GM12872 (cell line): ENCODE measurements around the gene PRKRA.

Experiments used
- TF ChIP-seq, protein P1 (sequence below): IDR thresholded peaks from 3 replicates; pipeline ENCODE4 v1.5.1; 2011; ENCODE audit warnings: low read depth, mild to moderate bottlenecking, low read length, moderate library complexity; ENCODE audit not compliant: insufficient read depth

The PRKRA gene

DNA sequence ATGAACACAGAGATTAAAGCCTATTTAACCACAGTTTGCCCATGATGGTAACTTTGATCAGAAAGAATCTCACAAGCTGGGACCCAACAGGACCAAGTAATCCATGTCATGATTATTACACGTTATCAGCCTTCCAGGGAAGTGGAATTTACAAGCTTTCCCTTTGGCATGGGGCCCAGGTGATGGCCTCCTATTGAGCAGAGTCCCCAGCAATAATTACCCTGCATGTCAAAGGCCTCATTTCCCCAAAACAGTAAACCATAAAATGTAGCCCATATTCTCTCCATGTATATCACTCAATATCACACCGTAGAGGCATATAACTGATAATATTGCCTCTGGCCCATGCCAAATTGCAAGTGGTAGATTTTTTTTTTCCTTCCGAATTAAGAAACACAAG is 38.9 kb downstream of the PRKRA start:
- TF ChIP-seq, protein P1, sequence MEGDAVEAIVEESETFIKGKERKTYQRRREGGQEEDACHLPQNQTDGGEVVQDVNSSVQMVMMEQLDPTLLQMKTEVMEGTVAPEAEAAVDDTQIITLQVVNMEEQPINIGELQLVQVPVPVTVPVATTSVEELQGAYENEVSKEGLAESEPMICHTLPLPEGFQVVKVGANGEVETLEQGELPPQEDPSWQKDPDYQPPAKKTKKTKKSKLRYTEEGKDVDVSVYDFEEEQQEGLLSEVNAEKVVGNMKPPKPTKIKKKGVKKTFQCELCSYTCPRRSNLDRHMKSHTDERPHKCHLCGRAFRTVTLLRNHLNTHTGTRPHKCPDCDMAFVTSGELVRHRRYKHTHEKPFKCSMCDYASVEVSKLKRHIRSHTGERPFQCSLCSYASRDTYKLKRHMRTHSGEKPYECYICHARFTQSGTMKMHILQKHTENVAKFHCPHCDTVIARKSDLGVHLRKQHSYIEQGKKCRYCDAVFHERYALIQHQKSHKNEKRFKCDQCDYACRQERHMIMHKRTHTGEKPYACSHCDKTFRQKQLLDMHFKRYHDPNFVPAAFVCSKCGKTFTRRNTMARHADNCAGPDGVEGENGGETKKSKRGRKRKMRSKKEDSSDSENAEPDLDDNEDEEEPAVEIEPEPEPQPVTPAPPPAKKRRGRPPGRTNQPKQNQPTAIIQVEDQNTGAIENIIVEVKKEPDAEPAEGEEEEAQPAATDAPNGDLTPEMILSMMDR = no peak

DNA sequence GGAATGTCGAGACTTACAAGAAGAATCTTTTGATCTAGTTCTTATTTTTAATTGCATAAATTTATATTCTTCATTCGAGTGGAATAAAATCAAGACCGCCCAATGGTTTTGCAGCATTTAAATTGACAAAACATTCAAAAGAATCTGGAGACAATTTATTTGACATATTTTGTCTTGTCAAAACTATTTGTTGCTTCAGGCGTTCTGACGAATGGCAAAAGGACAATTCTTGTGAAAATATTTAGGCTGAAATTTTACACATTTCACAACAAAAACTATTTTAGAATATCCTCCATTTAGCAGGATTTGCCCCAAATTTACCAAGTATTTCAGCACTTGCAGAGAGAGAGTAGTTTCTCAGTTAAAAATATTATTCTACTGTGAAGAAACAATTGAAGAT is 41.7 kb downstream of the PRKRA start:
- TF ChIP-seq, protein P1 = no peak

- TF ChIP-seq, protein P1 = no peak
Measured at GRCh38 chr2:178404368-178404767, 46.6 kb downstream of the PRKRA start.

- TF ChIP-seq, protein P1 = no peak
Measured at GRCh38 chr2:178403671-178404306, 47.2 kb downstream of the PRKRA start.

DNA sequence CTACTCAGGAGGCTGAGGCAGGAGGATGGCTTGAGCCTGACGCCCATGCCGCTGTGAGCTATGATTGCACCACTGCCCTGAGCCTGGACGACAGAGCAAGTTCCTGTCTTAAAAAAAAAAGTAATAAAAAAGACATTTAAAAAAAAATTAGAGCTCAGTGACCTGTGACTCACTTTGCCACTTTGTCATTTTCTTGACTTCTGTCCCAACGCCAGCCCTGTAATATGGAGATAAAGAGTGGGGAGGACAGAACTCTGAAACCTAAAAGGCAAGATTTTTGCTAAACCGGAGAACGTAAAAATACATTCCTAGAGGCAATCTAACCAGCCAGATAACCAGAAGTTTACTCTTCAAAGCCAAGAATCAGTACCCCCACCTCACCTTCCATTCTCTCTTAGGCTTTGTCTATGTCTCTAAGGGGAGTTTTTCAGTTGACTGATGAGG is 49.0 kb downstream of the PRKRA start:
- TF ChIP-seq, protein P1 = no peak

DNA sequence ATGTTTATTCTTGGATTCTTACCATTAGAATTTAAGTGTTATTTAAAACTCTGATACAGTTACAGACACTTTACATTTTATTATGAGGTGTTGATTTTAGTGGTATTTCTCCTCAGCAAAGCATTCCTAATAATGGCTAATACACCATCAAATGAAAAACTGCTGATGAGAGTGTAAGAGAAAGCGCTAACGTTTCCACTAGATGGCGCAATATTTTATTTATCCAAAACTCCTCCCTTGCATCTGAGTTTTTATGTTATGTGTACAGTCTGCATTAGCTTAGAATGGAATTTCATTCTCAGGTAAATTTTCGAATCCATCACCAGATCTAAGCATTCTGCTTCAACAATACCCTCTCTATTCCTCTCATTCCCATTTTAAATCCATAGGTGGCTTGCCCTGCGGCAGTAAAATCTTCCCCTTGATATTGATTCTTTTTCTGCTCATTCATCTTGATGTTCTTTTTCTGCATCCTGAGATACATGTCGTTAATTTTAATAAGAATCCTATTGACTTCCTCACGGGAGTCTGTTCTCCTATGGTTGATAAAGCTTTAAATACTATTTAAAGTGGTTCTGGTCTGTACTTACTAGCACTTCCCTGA is 53.9 kb downstream of the PRKRA start:
- TF ChIP-seq, protein P1 = peak; percentile 58; the same call in 2 of the 3 replicates

DNA sequence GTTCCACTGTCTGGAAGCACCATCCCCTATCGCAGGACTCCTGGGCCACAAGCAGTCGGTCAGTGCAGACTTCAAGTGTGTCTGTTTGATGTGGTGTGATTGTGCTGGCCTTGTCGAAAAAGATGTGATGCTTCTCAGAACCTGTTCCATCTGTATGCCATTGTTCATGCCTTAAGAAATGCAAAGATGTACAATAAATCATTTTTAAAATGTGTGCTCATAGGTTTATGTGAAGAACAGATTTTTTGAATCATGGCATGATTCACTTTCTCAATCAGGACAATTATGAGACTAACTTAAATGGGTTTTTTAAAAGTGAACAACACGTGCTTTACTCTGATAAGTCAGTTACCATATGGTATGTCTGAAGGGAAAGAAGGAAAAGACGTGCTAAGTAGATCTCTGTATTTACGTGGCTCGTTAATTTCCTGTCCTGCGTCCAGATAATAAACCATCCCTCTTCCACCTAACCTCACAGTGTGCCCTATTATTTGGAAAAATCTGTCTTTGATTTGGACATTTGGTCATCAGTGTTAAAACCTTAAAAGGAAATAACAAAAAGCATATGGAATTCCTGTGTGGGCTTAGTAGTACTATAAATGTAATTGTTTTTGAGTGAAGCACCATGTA is 54.9 kb downstream of the PRKRA start:
- TF ChIP-seq, protein P1 = no peak
